ENCODE data around the gene C4orf17.

GRCh38 chr4:99518601-99519295, 7.9 kb downstream of the C4orf17 start:
- TF ChIP-seq, protein P1, sequence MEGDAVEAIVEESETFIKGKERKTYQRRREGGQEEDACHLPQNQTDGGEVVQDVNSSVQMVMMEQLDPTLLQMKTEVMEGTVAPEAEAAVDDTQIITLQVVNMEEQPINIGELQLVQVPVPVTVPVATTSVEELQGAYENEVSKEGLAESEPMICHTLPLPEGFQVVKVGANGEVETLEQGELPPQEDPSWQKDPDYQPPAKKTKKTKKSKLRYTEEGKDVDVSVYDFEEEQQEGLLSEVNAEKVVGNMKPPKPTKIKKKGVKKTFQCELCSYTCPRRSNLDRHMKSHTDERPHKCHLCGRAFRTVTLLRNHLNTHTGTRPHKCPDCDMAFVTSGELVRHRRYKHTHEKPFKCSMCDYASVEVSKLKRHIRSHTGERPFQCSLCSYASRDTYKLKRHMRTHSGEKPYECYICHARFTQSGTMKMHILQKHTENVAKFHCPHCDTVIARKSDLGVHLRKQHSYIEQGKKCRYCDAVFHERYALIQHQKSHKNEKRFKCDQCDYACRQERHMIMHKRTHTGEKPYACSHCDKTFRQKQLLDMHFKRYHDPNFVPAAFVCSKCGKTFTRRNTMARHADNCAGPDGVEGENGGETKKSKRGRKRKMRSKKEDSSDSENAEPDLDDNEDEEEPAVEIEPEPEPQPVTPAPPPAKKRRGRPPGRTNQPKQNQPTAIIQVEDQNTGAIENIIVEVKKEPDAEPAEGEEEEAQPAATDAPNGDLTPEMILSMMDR (IDR thresholded peaks at IDR 0.05): no peak
- TF ChIP-seq POLR2A (IDR thresholded peaks at IDR 0.05): no peak
